Measurements from ENCODE around the gene NSD2. TPM values are rescaled to one million over a fixed set of nuclear protein-coding genes. Genes with fewer than 3 reads are reported as not detected.

NSD2 gene
- total and polyA plus RNA-seq, 12 donors, result 11.1 to 187 (median 25.2) TPM

GRCh38 chr4:1964971-1965370 is 93.8 kb downstream of the NSD2 start:
- no peak overlapping the region for H3K4me3 ChIP-seq
- 93 to 98% (median 97%) methylated on average over 1 of the region's 1 CpG for WGBS, 4 donors
- H3K27ac ChIP-seq, result no peak overlapping the region
- H3K36me3 ChIP-seq (replicated peaks in 1 of 2), result peaks cover 0 to 19% of the 10 kb centered on the region in 2 donors
- no peaks in the 10 kb centered on the region for H3K4me1 ChIP-seq (replicated peaks in 1 of 2)
- DNase-seq, result no peak
- no peaks in the 10 kb centered on the region for H3K9me3 ChIP-seq (replicated peaks in 1 of 3)
- TF ChIP-seq POLR2A (IDR thresholded peaks at IDR 0.05), result no peak
- TF ChIP-seq, protein P1, sequence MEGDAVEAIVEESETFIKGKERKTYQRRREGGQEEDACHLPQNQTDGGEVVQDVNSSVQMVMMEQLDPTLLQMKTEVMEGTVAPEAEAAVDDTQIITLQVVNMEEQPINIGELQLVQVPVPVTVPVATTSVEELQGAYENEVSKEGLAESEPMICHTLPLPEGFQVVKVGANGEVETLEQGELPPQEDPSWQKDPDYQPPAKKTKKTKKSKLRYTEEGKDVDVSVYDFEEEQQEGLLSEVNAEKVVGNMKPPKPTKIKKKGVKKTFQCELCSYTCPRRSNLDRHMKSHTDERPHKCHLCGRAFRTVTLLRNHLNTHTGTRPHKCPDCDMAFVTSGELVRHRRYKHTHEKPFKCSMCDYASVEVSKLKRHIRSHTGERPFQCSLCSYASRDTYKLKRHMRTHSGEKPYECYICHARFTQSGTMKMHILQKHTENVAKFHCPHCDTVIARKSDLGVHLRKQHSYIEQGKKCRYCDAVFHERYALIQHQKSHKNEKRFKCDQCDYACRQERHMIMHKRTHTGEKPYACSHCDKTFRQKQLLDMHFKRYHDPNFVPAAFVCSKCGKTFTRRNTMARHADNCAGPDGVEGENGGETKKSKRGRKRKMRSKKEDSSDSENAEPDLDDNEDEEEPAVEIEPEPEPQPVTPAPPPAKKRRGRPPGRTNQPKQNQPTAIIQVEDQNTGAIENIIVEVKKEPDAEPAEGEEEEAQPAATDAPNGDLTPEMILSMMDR (IDR thresholded peaks at IDR 0.05), result no peak
- intact Hi-C loops (cut with DNase I), result no loop called here
- H3K27me3 ChIP-seq, result no peaks in the 10 kb centered on the region

- Histone ChIP-seq H3K27me3 (no peaks in the 10 kb centered on the region), H3K4me1 (replicated peaks in 1 of 2) (no peaks in the 10 kb centered on the region), H3K4me3 (no peak overlapping the region), H3K9me3 (replicated peaks in 1 of 3) (no peaks in the 10 kb centered on the region), H3K36me3 (replicated peaks in 1 of 2) (peaks cover 0 to 10% of the 10 kb centered on the region in 2 donors), H3K27ac (no peak overlapping the region)
- 76 to 83% (median 77%) methylated on average over 5 of the region's 5 CpGs for WGBS, 4 donors
- TF ChIP-seq, protein P1 (IDR thresholded peaks at IDR 0.05), result no peak
- TF ChIP-seq POLR2A (IDR thresholded peaks at IDR 0.05), result no peak
- no peak for DNase-seq
- intact Hi-C loops (cut with DNase I), result no loop called here
These were observed 96.4 kb downstream of the NSD2 start for GRCh38 chr4:1967512-1968149.

DNA sequence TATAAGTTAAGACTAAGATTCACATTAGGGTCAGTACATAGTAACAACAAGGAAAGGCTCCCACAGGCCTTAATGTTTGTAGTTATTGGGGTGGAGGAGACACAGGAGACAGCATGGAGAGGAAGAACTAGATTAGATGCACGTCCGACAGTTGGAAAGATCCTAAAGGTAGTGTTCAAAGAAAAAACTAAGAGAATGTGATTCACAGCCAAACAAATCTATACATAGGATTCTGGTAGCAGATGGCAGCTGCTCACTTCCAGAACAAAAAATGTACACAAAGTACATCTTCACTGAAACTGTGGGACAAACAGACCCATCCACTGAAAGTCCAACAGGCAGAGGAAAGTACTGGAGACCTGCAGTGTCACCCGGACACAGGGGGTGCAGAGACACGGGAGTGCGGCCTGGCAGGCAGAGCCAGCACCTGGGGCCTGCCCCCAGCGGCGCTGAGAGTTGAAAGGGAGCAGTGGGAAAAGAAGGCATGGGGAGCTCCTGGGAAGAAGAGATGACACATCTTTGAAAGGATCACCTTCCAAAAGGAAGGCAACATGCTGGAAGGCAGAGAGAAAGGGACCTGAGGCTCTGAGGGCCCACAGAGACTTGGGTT is 97.6 kb downstream of the NSD2 start:
- no peak overlapping the region for H3K27ac ChIP-seq
- H3K27me3 ChIP-seq, result no peaks in the 10 kb centered on the region
- no peaks in the 10 kb centered on the region for H3K9me3 ChIP-seq (replicated peaks in 1 of 3)
- H3K36me3 ChIP-seq (replicated peaks in 1 of 2), result peaks cover 0 to 4% of the 10 kb centered on the region in 2 donors
- H3K4me3 ChIP-seq, result no peak overlapping the region
- no peaks in the 10 kb centered on the region for H3K4me1 ChIP-seq (replicated peaks in 1 of 2)
- TF ChIP-seq, protein P1 (IDR thresholded peaks at IDR 0.05), result no peak
- intact Hi-C loops (cut with DNase I), result no loop called here
- WGBS, 4 donors, result 95 to 98% (median 95%) methylated on average over 7 of the region's 7 CpGs
- no peak for DNase-seq

GRCh38 chr4:1969928-1970723 is 98.9 kb downstream of the NSD2 start:
- Histone ChIP-seq H3K27ac (no peak overlapping the region), H3K4me1 (replicated peaks in 1 of 2) (no peaks in the 10 kb centered on the region), H3K36me3 (replicated peaks in 1 of 2) (peaks cover 0 to 9% of the 10 kb centered on the region in 2 donors), H3K9me3 (replicated peaks in 1 of 3) (no peaks in the 10 kb centered on the region), H3K4me3 (no peak overlapping the region), H3K27me3 (no peaks in the 10 kb centered on the region)
- intact Hi-C loops (cut with DNase I), result no loop called here
- TF ChIP-seq, protein P1 (IDR thresholded peaks at IDR 0.05), result no peak
- no peak for TF ChIP-seq POLR2A (IDR thresholded peaks at IDR 0.05)
- 96 to 97% (median 97%) methylated on average over 17 of the region's 17 CpGs for WGBS, 4 donors
- no peak for DNase-seq
